HepG2 (cell line): Measurements from ENCODE around the gene CAMK2N2. TPM values are rescaled to one million over a fixed set of nuclear protein-coding genes. Genes with fewer than 3 reads are reported as not detected.
A peak's percentile ranks its signal among the peaks of the same experiment; 100 is the strongest.

Experiments used
- BRCA1 ChIP-seq: sonication (generic); formaldehyde crosslinking; IDR thresholded peaks from 2 replicates; pipeline ENCODE4 v1.4.0; 2020; ENCODE audit warnings: missing genetic modification reagents
- CBX2 ChIP-seq, 2 experiments: fragments of 200-600 bp in 1 of 2; sonication (generic); formaldehyde crosslinking in 1 of 2; IDR thresholded peaks; 2 replicates each; pipeline versions ENCODE4 v1.7.0 to v1.8.1; 2018 to 2022; ENCODE audit warnings: low read depth in 2 of 2, low read length in 1 of 2, mild to moderate bottlenecking in 1 of 2, missing genetic modification reagents in 1 of 2
- CHD2 ChIP-seq: IDR thresholded peaks from 2 replicates; pipeline ENCODE4 v1.6.1; 2011; ENCODE audit warnings: low read depth, low read length, improper control_type of control experiment
- FOXK1 ChIP-seq: sonication (generic); formaldehyde crosslinking; IDR thresholded peaks from 2 replicates; pipeline ENCODE4 v1.4.0; 2020; ENCODE audit warnings: low read depth, missing genetic modification reagents, borderline replicate concordance
- GFI1 ChIP-seq: sonication (generic); formaldehyde crosslinking; IDR thresholded peaks from 2 replicates; pipeline ENCODE4 v1.5.0; 2020; ENCODE audit warnings: missing genetic modification reagents, mild to moderate bottlenecking, borderline replicate concordance
- GPBP1L1 ChIP-seq: sonication (generic); formaldehyde crosslinking; IDR thresholded peaks from 2 replicates; pipeline ENCODE4 v1.5.0; 2020; ENCODE audit warnings: mild to moderate bottlenecking, missing genetic modification reagents
- HDAC6 ChIP-seq: fragments of 200-600 bp; sonication (generic); IDR thresholded peaks from 2 replicates; pipeline ENCODE4 v1.7.0; 2017; ENCODE audit warnings: mild to moderate bottlenecking, antibody characterized with exemption, low read length, low read depth
- HNRNPH1 ChIP-seq: fragments of 200-400 bp; formaldehyde crosslinking; optimal IDR thresholded peaks from 2 replicates; pipeline ENCODE3; 2017; ENCODE audit warnings: mild to moderate bottlenecking, low read depth, low read length
- MTERF4 ChIP-seq: sonication (generic); formaldehyde crosslinking; IDR thresholded peaks from 2 replicates; pipeline ENCODE4 v1.8.0; 2023; ENCODE audit warnings: mild to moderate bottlenecking, missing genetic modification reagents
- NCOA2 ChIP-seq: sonication (generic); formaldehyde crosslinking; IDR thresholded peaks from 2 replicates; pipeline ENCODE4 v1.8.0; 2022; ENCODE audit warnings: inconsistent platforms
- PAX8 ChIP-seq: sonication (generic); formaldehyde crosslinking; IDR thresholded peaks from 2 replicates; pipeline ENCODE4 v1.8.0; 2022; ENCODE audit warnings: mild to moderate bottlenecking, missing genetic modification reagents, borderline replicate concordance
- PRDM10 ChIP-seq: sonication (generic); formaldehyde crosslinking; IDR thresholded peaks from 2 replicates; pipeline ENCODE4 v1.4.0; 2020; ENCODE audit warnings: low read depth, missing genetic modification reagents
- RELA ChIP-seq: sonication (generic); formaldehyde crosslinking; IDR thresholded peaks from 2 replicates; pipeline ENCODE4 v1.4.0; 2020; ENCODE audit warnings: missing genetic modification reagents
- RFXANK ChIP-seq: IDR thresholded peaks from 2 replicates; pipeline ENCODE4 v1.6.1; 2016
- SNRNP70 ChIP-seq: fragments of 200-400 bp; formaldehyde crosslinking; IDR thresholded peaks from 2 replicates; pipeline ENCODE4 v1.6.1; 2017; ENCODE audit warnings: mild to moderate bottlenecking, low read depth, low read length, moderate library complexity
- TFDP1 ChIP-seq: IDR thresholded peaks from 2 replicates; pipeline ENCODE4 v1.6.1; 2016; ENCODE audit warnings: missing compliant biosample characterization, missing genetic modification reagents, borderline replicate concordance
- TMF1 ChIP-seq: sonication (generic); formaldehyde crosslinking; IDR thresholded peaks from 2 replicates; pipeline ENCODE4 v1.8.1; 2022; ENCODE audit warnings: low read depth, missing genetic modification reagents
- ZBTB1 ChIP-seq: sonication (generic); formaldehyde crosslinking; IDR thresholded peaks from 2 replicates; pipeline ENCODE4 v1.4.0; 2020; ENCODE audit warnings: missing genetic modification reagents, borderline replicate concordance
- ZFP41 ChIP-seq: sonication (generic); formaldehyde crosslinking; IDR thresholded peaks from 2 replicates; pipeline ENCODE4 v1.4.0; 2020; ENCODE audit warnings: mild to moderate bottlenecking, missing genetic modification reagents, borderline replicate concordance
- ZNF17 ChIP-seq: sonication (generic); formaldehyde crosslinking; IDR thresholded peaks from 2 replicates; pipeline ENCODE4 v1.5.0; 2020; ENCODE audit warnings: mild to moderate bottlenecking, missing genetic modification reagents
- ZNF251 ChIP-seq: sonication (generic); formaldehyde crosslinking; IDR thresholded peaks from 2 replicates; pipeline ENCODE4 v1.9.0; 2021; ENCODE audit warnings: mild to moderate bottlenecking, missing genetic modification reagents
- ZNF713 ChIP-seq: sonication (generic); formaldehyde crosslinking; IDR thresholded peaks from 2 replicates; pipeline ENCODE4 v1.4.0; 2020; ENCODE audit warnings: mild to moderate bottlenecking, missing genetic modification reagents
- polyA plus RNA-seq, 8 experiments: library from polyadenylated mRNA; depleted of rRNA in 3 of 8; stranded (reverse) in 7 of 8; unstranded in 1 of 8; fragments of >200 nt; fragmentation: Illumina TruSeq in 4 of 8; extraction: Trizol in 4 of 8; gene quantifications; 2 replicates each; pipeline versions ENCODE4 v1.2.1 to v1.2.3, GENCODE V29; 2011 to 2016; ENCODE audit warnings: low read depth in 4 of 8, missing spikeins in 1 of 8, mixed read lengths in 1 of 8; ENCODE audit not compliant: insufficient read depth in 1 of 8
- total RNA-seq, 5 experiments: library from RNA; depleted of rRNA; stranded (reverse); fragments of >200 nt; fragmentation: Illumina TruSeq; extraction: Trizol; gene quantifications; 2 replicates each; pipeline ENCODE4 v1.2.3, GENCODE V29; 2016; ENCODE audit warnings: low read depth in 1 of 5

Gene CAMK2N2
- total and polyA plus RNA-seq, 2 of the 13 experiments (the other 11 are each of a cell fraction or from before 2014, with no cell fraction given), result 0.12 to 0.27 TPM

GRCh38 chr3:184241447-184242296, 19.7 kb downstream of the CAMK2N2 start (continued):
- TF ChIP-seq PRDM10, result peak; percentile 61; the same call in 1 of the 2 replicates
- TF ChIP-seq TFDP1 (CRISPR knock-in tag), result peak; percentile 64
- TF ChIP-seq RELA (CRISPR knock-in tag), result peak; percentile 92; the same call in 1 of the 2 replicates
- TF ChIP-seq HNRNPH1, result no peak
- 0 out of 2 replicates have a peak, but pooled peaks have one; percentile 90 for TF ChIP-seq PAX8 (CRISPR knock-in tag)
- TF ChIP-seq GPBP1L1, result no peak
- no peak for TF ChIP-seq CBX2 (IDR thresholded peaks at IDR 0.05; ENCODE audit: low read depth, low read length)
- no peak for TF ChIP-seq CBX2 (CRISPR knock-in tag; IDR thresholded peaks at IDR 0.05; ENCODE audit: low read depth)
- peak; percentile 9; the same call in 1 of the 2 replicates for TF ChIP-seq ZFP41 (CRISPR knock-in tag)
- TF ChIP-seq RFXANK, result peak; percentile 55; the same call in 1 of the 2 replicates
- no peak for TF ChIP-seq SNRNP70
- TF ChIP-seq ZNF713 (CRISPR knock-in tag), result peak; percentile 63; the same call in 1 of the 2 replicates
- TF ChIP-seq MTERF4, result 0 out of 2 replicates have a peak, but pooled peaks have one; percentile 0
- no peak for TF ChIP-seq FOXK1 (CRISPR knock-in tag)
- TF ChIP-seq CHD2, result no peak
- peak; percentile 86 for TF ChIP-seq NCOA2 (CRISPR knock-in tag)
- TF ChIP-seq ZNF251 (CRISPR knock-in tag), result 0 out of 2 replicates have a peak, but pooled peaks have one; percentile 64
- no peak for TF ChIP-seq HDAC6
- TF ChIP-seq BRCA1 (CRISPR knock-in tag), result peak; percentile 98
- no peak; the same call in 1 of the 2 replicates for TF ChIP-seq TMF1 (CRISPR knock-in tag)
- peak; percentile 45; the same call in 1 of the 2 replicates for TF ChIP-seq GFI1
- TF ChIP-seq ZBTB1 (CRISPR knock-in tag), result no peak
- TF ChIP-seq ZNF17 (CRISPR knock-in tag), result no peak
